ENCODE results near the gene ARHGAP26. TPM values are rescaled to one million over a fixed set of nuclear protein-coding genes. Genes with fewer than 3 reads are reported as not detected.

ARHGAP26 gene
- total and polyA plus RNA-seq, 10 donors: 4.2 to 148 (median 55.5) TPM

- peaks cover 0 to 15% (median 0%) of the 10 kb centered on the region in 6 donors for H3K36me3 ChIP-seq
- TF ChIP-seq POLR2A (IDR thresholded peaks at IDR 0.05): no peak
- no peak for TF ChIP-seq POLR2AphosphoS5 (IDR thresholded peaks at IDR 0.05)
- no peak for TF ChIP-seq CTCF (IDR thresholded peaks at IDR 0.05 in 8 of 11, conservative IDR thresholded peaks at IDR 0.05 in 3 of 11)
- 46 to 64% (median 56%) methylated on average over 3 of the region's 3 CpGs for WGBS, 5 donors
- no peak overlapping the region for H3K27ac ChIP-seq
- H3K9me3 ChIP-seq: no peaks in the 10 kb centered on the region
- intact Hi-C loops (cut with DNase I; ENCODE audit: low total_unique reads): loop anchor here (10.0 kb wide), 1 partner anchor 115 kb away; no protein-coding TSS in a partner anchor
- H3K27me3 ChIP-seq (replicated peaks in 1 of 7): no peaks in the 10 kb centered on the region
- H3K4me1 ChIP-seq: peaks cover 0 to 80% (median 34%) of the 10 kb centered on the region in 6 donors
- DNase-seq: no peak
- H3K4me3 ChIP-seq: no peak overlapping the region
These were observed 99.7 kb downstream of the ARHGAP26 start for GRCh38 chr5:142869886-142870285.

GRCh38 chr5:142870532-142871362 is 100.6 kb downstream of the ARHGAP26 start:
- TF ChIP-seq POLR2A (IDR thresholded peaks at IDR 0.05) (no peak), CTCF (IDR thresholded peaks at IDR 0.05 in 8 of 11, conservative IDR thresholded peaks at IDR 0.05 in 3 of 11) (no peak), POLR2AphosphoS5 (IDR thresholded peaks at IDR 0.05) (no peak)
- Histone ChIP-seq H3K27ac (no peak overlapping the region), H3K36me3 (peaks cover 0 to 24% (median 0%) of the 10 kb centered on the region in 6 donors), H3K4me3 (no peak overlapping the region), H3K27me3 (replicated peaks in 1 of 7) (no peaks in the 10 kb centered on the region), H3K4me1 (peaks cover 0 to 80% (median 38%) of the 10 kb centered on the region in 6 donors), H3K9me3 (no peaks in the 10 kb centered on the region)
- intact Hi-C loops (cut with DNase I; ENCODE audit: low total_unique reads): no loop called here
- no peak for DNase-seq
- 86 to 94% (median 90%) methylated on average over 7 to 9 of the region's 9 CpGs for WGBS, 5 donors

- H3K36me3 ChIP-seq: peaks cover 0 to 27% (median 0%) of the 10 kb centered on the region in 6 donors
- peak; percentile 71 for DNase-seq
These were observed 101.4 kb downstream of the ARHGAP26 start for GRCh38 chr5:142871363-142872193.

More at GRCh38 chr5:142871363-142872193, 101.4 kb downstream of the ARHGAP26 start:
- H3K9me3 ChIP-seq: no peaks in the 10 kb centered on the region
- 83 to 89% (median 87%) methylated on average over 11 to 13 of the region's 13 CpGs for WGBS, 5 donors
- H3K27ac ChIP-seq: no peak overlapping the region
- no peak overlapping the region for H3K4me3 ChIP-seq
- no peaks in the 10 kb centered on the region for H3K27me3 ChIP-seq (replicated peaks in 1 of 7)
- TF ChIP-seq POLR2AphosphoS5 (IDR thresholded peaks at IDR 0.05) (peak in 1 of 3 donors; percentile 41), CTCF (IDR thresholded peaks at IDR 0.05 in 8 of 11, conservative IDR thresholded peaks at IDR 0.05 in 3 of 11) (no peak)
- intact Hi-C loops (cut with DNase I; ENCODE audit: low total_unique reads): no loop called here
- H3K4me1 ChIP-seq: peaks cover 0 to 82% (median 36%) of the 10 kb centered on the region in 6 donors
